Heart left ventricle (tissue), 13 donors: ENCODE data around the gene KRTAP12-4.

Source experiments
- CTCF ChIP-seq, 12 donors: fragments of 200-600 bp; sonication (generic) in 4 of 12; IDR thresholded peaks; one replicate each; pipeline versions ENCODE4 v1.5.0 to v1.8.0; 2018 to 2022; ENCODE audit warnings: antibody characterized with exemption in 12 of 12, mild to moderate bottlenecking in 5 of 12
- POLR2A ChIP-seq, 2 donors: fragments of 450-650 bp; IDR thresholded peaks; one replicate each; pipeline ENCODE4 v1.6.1; 2017; ENCODE audit warnings: antibody characterized with exemption in 2 of 2, mild to moderate bottlenecking in 2 of 2, moderate library complexity in 2 of 2
- donor health status: ischemic (EF 13 %, LVEDD 7.1; RV severe dilation, severe dysfunction).
- donor health status: DM: no; HTN: yes; CAD: no.
- donor health status: DM: no; HTN: no; CAD: no.
- donor health status: ischemic (EF 25% LVEDD 6.9; RV normal size, moderate dysfunction).
- donor health status: ischemic (EF 25% LVEDD 5.7; RV mildly dilated, moderate dysfunction).
- donor health status: ischemic (EF 35%, LVEDD 5.7; RV mildly dilated, moderate dysfunction).
- donor health status: nonischemic (EF 11% LVEDD 7.7; RV severe dilation, severe dysfunction).
- donor health status: DM: yes; HTN: yes; CAD: no.
- donor health status: PGD.
- donor health status: ischemic (EF 29% LVEDD 5.4; RV normal size, mild dysfunction).
- donor health status: nonischemic (EF 23%, LVEDD 6.1; RV moderate dilation, normal function).

GRCh38 chr21:44630440-44630839 lies 24.0 kb downstream of the KRTAP12-4 start:
- TF ChIP-seq CTCF (IDR thresholded peaks at IDR 0.05) (no peak), POLR2A (IDR thresholded peaks at IDR 0.05) (no peak)
